HG03139 (cell line): ENCODE data around the gene ABHD12.

ENCODE experiments used
- ATAC-seq: cut with Tn5 transposase; IDR thresholded peaks from one replicate; pipeline ENCODE4 v1.9.1; 2021; ENCODE audit not compliant: unreplicated experiment

Gene ABHD12

GRCh38 chr20:25382704-25383370, 7.8 kb downstream of the ABHD12 start:
- ATAC-seq, result no peak

GRCh38 chr20:25380945-25381614, 9.6 kb downstream of the ABHD12 start:
- ATAC-seq, result no peak

GRCh38 chr20:25378884-25379733, 11.5 kb downstream of the ABHD12 start:
- ATAC-seq, result no peak

GRCh38 chr20:25378189-25378883, 12.3 kb downstream of the ABHD12 start:
- no peak for ATAC-seq

- no peak for ATAC-seq
These were observed 13.7 kb downstream of the ABHD12 start for GRCh38 chr20:25376886-25377285.

- ATAC-seq, result no peak
These were observed 14.4 kb downstream of the ABHD12 start for GRCh38 chr20:25376236-25376635.

- ATAC-seq, result no peak
These were observed 15.8 kb downstream of the ABHD12 start for GRCh38 chr20:25374842-25375241.

GRCh38 chr20:25372584-25373336, 17.9 kb downstream of the ABHD12 start:
- no peak for ATAC-seq

- no peak for ATAC-seq
These were observed 20.7 kb downstream of the ABHD12 start for GRCh38 chr20:25369971-25370370.

GRCh38 chr20:25369529-25369928, 21.1 kb downstream of the ABHD12 start:
- no peak for ATAC-seq

- no peak for ATAC-seq
These were observed 21.7 kb downstream of the ABHD12 start for GRCh38 chr20:25368976-25369375.

- ATAC-seq, result no peak
These were observed 22.1 kb downstream of the ABHD12 start for GRCh38 chr20:25368526-25368925.

GRCh38 chr20:25364879-25365699, 25.5 kb downstream of the ABHD12 start:
- no peak for ATAC-seq

GRCh38 chr20:25364180-25364788, 26.4 kb downstream of the ABHD12 start:
- ATAC-seq, result no peak

GRCh38 chr20:25361287-25361683, 29.4 kb downstream of the ABHD12 start:
- ATAC-seq, result no peak

GRCh38 chr20:25360631-25361286, 29.9 kb downstream of the ABHD12 start:
- ATAC-seq, result no peak

- no peak for ATAC-seq
These were observed 34.2 kb downstream of the ABHD12 start for GRCh38 chr20:25356271-25356933.

GRCh38 chr20:25355866-25356265, 34.8 kb downstream of the ABHD12 start:
- no peak for ATAC-seq
